ENCODE data around the gene ZNG1E. TPM values are rescaled to one million over a fixed set of nuclear protein-coding genes. Genes with fewer than 3 reads are reported as not detected.

The ZNG1E gene
- total RNA-seq, 4 donors from 2014 or later: 26.9 to 86.7 (median 46.5) TPM

Other genes starting within 250 kb of the ZNG1E start
- gene FOXD4L4, start 61.2 kb downstream of the ZNG1E start, total RNA-seq: under 1 TPM in 2 of 4 donors, not detected in 2; 0.41 to 0.75 TPM